ENCODE data around the gene ADGRG6.

The ADGRG6 gene

GRCh38 chr6:142399739-142400138 lies 97.9 kb downstream of the ADGRG6 start:
- 88 to 92% methylated on average over 2 of the region's 2 CpGs for WGBS, 2 experiments
- Histone ChIP-seq H3K4me3 (ENCODE audit: insufficient read depth, low read depth, low read length) (no peak overlapping the region), H3K27ac (ENCODE audit: insufficient read depth, low read depth, low read length, poor library complexity, severe bottlenecking) (no peak overlapping the region), H3K27me3 (ENCODE audit: control insufficient read depth, insufficient read depth, low read length, poor library complexity, severe bottlenecking) (no peaks in the 10 kb centered on the region), H3K36me3 (ENCODE audit: control insufficient read depth, insufficient read depth, low read length) (no peaks in the 10 kb centered on the region), H3K4me1 (ENCODE audit: control insufficient read depth, insufficient read depth, low read length) (no peaks in the 10 kb centered on the region), H3K9me3 (ENCODE audit: control insufficient read depth, low read length) (no peaks in the 10 kb centered on the region)

DNA sequence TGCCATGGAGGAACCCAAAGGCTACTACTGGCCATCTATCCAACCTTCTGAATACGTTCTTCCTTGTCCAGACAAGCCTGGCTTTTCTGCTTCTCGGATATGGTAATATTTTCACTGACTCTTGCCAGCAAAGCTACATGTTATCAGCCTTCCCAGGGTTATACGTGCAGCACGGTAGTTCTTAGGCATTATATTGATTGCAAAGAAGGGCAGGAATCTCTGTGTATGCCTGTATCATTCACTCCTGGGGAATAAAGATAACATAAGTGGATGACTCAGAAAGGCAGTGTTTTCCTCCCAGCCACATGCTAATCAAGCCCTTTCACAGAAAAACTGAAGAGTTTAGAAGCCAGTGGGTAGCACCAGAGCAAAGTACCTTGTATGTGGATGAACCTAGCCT lies 98.7 kb downstream of the ADGRG6 start:
- Histone ChIP-seq H3K27ac (ENCODE audit: insufficient read depth, low read depth, low read length, poor library complexity, severe bottlenecking) (no peak overlapping the region), H3K4me3 (ENCODE audit: insufficient read depth, low read depth, low read length) (no peak overlapping the region)

DNA sequence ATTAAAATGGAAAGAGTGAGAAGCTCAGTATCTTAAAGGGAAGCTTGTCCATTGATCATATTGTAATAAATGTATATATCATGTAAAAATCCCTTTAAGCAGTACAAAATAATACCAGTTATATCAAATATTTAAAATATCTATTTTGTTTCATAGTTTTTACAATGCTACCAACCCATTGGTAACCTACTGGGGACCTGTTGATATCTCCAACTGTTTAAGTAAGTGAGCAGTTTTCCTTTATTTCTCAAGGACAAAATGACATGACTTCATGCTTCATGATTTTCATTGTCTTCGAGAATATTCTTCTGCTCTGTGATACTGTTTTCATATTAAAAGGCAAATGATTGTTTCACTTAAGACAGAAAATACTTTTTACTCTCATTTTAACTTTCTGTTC lies 100.0 kb downstream of the ADGRG6 start:
- Histone ChIP-seq H3K27ac (ENCODE audit: insufficient read depth, low read depth, low read length, poor library complexity, severe bottlenecking) (no peak overlapping the region), H3K4me3 (ENCODE audit: insufficient read depth, low read depth, low read length) (no peak overlapping the region), H3K36me3 (ENCODE audit: control insufficient read depth, insufficient read depth, low read length) (no peaks in the 10 kb centered on the region), H3K9me3 (ENCODE audit: control insufficient read depth, low read length) (no peaks in the 10 kb centered on the region), H3K27me3 (ENCODE audit: control insufficient read depth, insufficient read depth, low read length, poor library complexity, severe bottlenecking) (no peaks in the 10 kb centered on the region), H3K4me1 (ENCODE audit: control insufficient read depth, insufficient read depth, low read length) (no peaks in the 10 kb centered on the region)
- WGBS, 2 experiments, result no CpG with 5 or more reads among the region's 1 CpG

More for the DNA sequence above, 98.7 kb downstream of the ADGRG6 start:
- Histone ChIP-seq H3K4me1 (ENCODE audit: control insufficient read depth, insufficient read depth, low read length) (no peaks in the 10 kb centered on the region), H3K27me3 (ENCODE audit: control insufficient read depth, insufficient read depth, low read length, poor library complexity, severe bottlenecking) (no peaks in the 10 kb centered on the region), H3K36me3 (ENCODE audit: control insufficient read depth, insufficient read depth, low read length) (no peaks in the 10 kb centered on the region), H3K9me3 (ENCODE audit: control insufficient read depth, low read length) (no peaks in the 10 kb centered on the region)
- WGBS, 2 experiments, result 65 to 66% methylated on average over 4 of the region's 4 CpGs

- 91 to 96% methylated on average over 3 of the region's 3 CpGs for WGBS, 2 experiments
- Histone ChIP-seq H3K4me1 (ENCODE audit: control insufficient read depth, insufficient read depth, low read length) (no peaks in the 10 kb centered on the region), H3K27me3 (ENCODE audit: control insufficient read depth, insufficient read depth, low read length, poor library complexity, severe bottlenecking) (no peaks in the 10 kb centered on the region), H3K4me3 (ENCODE audit: insufficient read depth, low read depth, low read length) (no peak overlapping the region), H3K27ac (ENCODE audit: insufficient read depth, low read depth, low read length, poor library complexity, severe bottlenecking) (no peak overlapping the region), H3K9me3 (ENCODE audit: control insufficient read depth, low read length) (no peaks in the 10 kb centered on the region), H3K36me3 (ENCODE audit: control insufficient read depth, insufficient read depth, low read length) (no peaks in the 10 kb centered on the region)
Measured at GRCh38 chr6:142404751-142405150, 102.9 kb downstream of the ADGRG6 start.

DNA sequence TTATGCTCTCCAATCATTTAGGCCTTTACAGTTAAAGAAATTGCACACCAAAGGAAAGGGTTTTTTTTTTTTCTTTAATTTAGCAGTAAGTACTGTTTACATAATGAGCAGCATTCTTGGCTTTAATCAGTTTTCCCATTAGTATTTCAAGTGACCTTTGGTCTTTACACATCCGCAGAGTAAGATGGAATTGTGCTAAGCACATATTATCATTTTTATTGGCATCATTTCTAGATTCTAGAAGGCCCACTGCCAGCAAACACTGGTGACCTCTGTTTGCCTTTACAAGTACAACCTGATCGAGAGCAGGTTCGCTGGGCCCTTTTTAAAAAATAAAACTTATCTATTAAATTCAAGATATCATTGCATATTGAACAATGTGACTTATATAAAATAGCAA lies 104.3 kb downstream of the ADGRG6 start:
- no peaks in the 10 kb centered on the region for H3K27me3 ChIP-seq (ENCODE audit: control insufficient read depth, insufficient read depth, low read length, poor library complexity, severe bottlenecking)
- 91 to 92% methylated on average over 2 to 3 of the region's 3 CpGs for WGBS, 2 experiments
- no peaks in the 10 kb centered on the region for H3K36me3 ChIP-seq (ENCODE audit: control insufficient read depth, insufficient read depth, low read length)
- H3K4me3 ChIP-seq (ENCODE audit: insufficient read depth, low read depth, low read length), result no peak overlapping the region
- H3K9me3 ChIP-seq (ENCODE audit: control insufficient read depth, low read length), result no peaks in the 10 kb centered on the region
- H3K27ac ChIP-seq (ENCODE audit: insufficient read depth, low read depth, low read length, poor library complexity, severe bottlenecking), result no peak overlapping the region
- no peaks in the 10 kb centered on the region for H3K4me1 ChIP-seq (ENCODE audit: control insufficient read depth, insufficient read depth, low read length)

DNA sequence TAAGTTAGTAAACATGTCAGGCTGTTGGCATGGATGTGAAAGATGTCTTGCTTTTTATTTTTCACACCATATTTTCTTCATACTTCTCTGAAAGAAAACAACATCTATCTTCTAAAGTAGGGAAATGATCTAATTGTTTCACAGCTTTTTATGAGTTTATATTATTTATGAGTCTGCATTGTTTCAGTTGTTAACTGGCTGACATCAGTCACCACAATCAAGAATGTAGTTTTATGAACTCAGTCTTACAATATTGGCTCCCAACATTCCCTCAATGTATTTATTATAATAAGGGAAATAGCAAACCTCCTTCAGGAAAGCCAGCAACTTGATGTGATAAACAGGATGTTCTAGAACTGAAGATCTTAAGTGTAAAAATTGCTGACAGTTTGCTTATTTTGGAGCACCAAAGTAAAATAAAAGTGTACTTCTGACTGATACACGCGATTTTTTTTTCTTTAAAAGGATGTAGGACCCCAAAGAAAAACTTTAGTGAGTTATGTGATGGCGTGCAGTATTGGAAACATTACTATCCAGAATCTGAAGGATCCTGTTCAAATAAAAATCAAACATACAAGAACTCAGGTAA lies 106.0 kb downstream of the ADGRG6 start:
- no peaks in the 10 kb centered on the region for H3K9me3 ChIP-seq (ENCODE audit: control insufficient read depth, low read length)
- no peaks in the 10 kb centered on the region for H3K4me1 ChIP-seq (ENCODE audit: control insufficient read depth, insufficient read depth, low read length)
- H3K36me3 ChIP-seq (ENCODE audit: control insufficient read depth, insufficient read depth, low read length), result no peaks in the 10 kb centered on the region
- WGBS, 2 experiments, result 93 to 100% methylated on average over 2 to 3 of the region's 3 CpGs
- no peak overlapping the region for H3K4me3 ChIP-seq (ENCODE audit: insufficient read depth, low read depth, low read length)
- H3K27me3 ChIP-seq (ENCODE audit: control insufficient read depth, insufficient read depth, low read length, poor library complexity, severe bottlenecking), result no peaks in the 10 kb centered on the region
- H3K27ac ChIP-seq (ENCODE audit: insufficient read depth, low read depth, low read length, poor library complexity, severe bottlenecking), result no peak overlapping the region

- Histone ChIP-seq H3K9me3 (ENCODE audit: control insufficient read depth, low read length) (no peaks in the 10 kb centered on the region), H3K4me1 (ENCODE audit: control insufficient read depth, insufficient read depth, low read length) (no peaks in the 10 kb centered on the region), H3K36me3 (ENCODE audit: control insufficient read depth, insufficient read depth, low read length) (no peaks in the 10 kb centered on the region), H3K4me3 (ENCODE audit: insufficient read depth, low read depth, low read length) (no peak overlapping the region), H3K27me3 (ENCODE audit: control insufficient read depth, insufficient read depth, low read length, poor library complexity, severe bottlenecking) (no peaks in the 10 kb centered on the region), H3K27ac (ENCODE audit: insufficient read depth, low read depth, low read length, poor library complexity, severe bottlenecking) (no peak overlapping the region)
Measured at GRCh38 chr6:142408409-142408808, 106.6 kb downstream of the ADGRG6 start.

DNA sequence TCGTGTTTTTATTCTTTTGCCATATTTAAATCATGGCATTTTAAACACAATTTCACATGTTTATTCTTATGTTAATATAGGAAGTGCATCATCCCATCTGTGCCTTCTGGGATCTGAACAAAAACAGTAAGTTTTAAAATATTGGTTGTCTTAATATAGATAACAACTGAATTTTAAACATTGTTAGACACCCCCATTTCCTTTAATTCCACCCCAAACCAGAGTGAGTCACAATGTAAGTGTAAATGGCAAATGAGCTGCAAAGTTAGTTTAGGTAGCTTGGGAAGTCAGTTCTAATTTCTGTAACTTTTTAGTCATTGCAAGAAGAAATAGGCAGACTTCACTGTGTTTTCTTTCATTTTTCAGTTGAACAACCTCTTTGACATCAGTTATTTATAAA lies 108.0 kb downstream of the ADGRG6 start:
- Histone ChIP-seq H3K36me3 (ENCODE audit: control insufficient read depth, insufficient read depth, low read length) (no peaks in the 10 kb centered on the region), H3K9me3 (ENCODE audit: control insufficient read depth, low read length) (no peaks in the 10 kb centered on the region), H3K4me1 (ENCODE audit: control insufficient read depth, insufficient read depth, low read length) (no peaks in the 10 kb centered on the region), H3K27ac (ENCODE audit: insufficient read depth, low read depth, low read length, poor library complexity, severe bottlenecking) (no peak overlapping the region), H3K27me3 (ENCODE audit: control insufficient read depth, insufficient read depth, low read length, poor library complexity, severe bottlenecking) (no peaks in the 10 kb centered on the region), H3K4me3 (ENCODE audit: insufficient read depth, low read depth, low read length) (no peak overlapping the region)
- 80% methylated on average over 1 of the region's 1 CpG; no CpG with 5 or more reads in 1 of the 2 experiments for WGBS, 2 experiments

GRCh38 chr6:142411145-142411544 lies 109.3 kb downstream of the ADGRG6 start:
- H3K36me3 ChIP-seq (ENCODE audit: control insufficient read depth, insufficient read depth, low read length), result no peaks in the 10 kb centered on the region
- H3K4me3 ChIP-seq (ENCODE audit: insufficient read depth, low read depth, low read length), result no peak overlapping the region
- no peak overlapping the region for H3K27ac ChIP-seq (ENCODE audit: insufficient read depth, low read depth, low read length, poor library complexity, severe bottlenecking)
- H3K4me1 ChIP-seq (ENCODE audit: control insufficient read depth, insufficient read depth, low read length), result no peaks in the 10 kb centered on the region
- H3K9me3 ChIP-seq (ENCODE audit: control insufficient read depth, low read length), result no peaks in the 10 kb centered on the region
- 94 to 100% methylated on average over 1 of the region's 2 CpGs for WGBS, 2 experiments
- H3K27me3 ChIP-seq (ENCODE audit: control insufficient read depth, insufficient read depth, low read length, poor library complexity, severe bottlenecking), result no peaks in the 10 kb centered on the region

DNA sequence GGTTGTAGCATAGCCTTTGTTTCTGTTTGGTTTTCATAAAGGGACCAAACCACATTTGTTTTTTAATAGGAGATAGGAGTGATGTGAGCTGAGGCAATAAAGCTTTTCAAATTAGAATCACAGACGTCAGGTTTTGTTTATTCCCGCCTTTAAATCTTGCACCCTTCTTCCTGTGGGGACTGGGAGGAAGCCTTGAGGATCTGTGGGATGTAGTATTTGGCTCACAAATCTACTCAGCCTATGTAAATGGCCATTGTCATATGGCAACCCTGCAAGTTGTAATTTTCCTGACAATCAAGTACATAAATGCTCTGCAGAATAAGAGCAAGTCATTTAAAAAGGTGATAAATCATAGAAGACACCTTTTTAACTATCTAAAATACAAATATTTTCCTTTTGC lies 110.4 kb downstream of the ADGRG6 start:
- WGBS, 2 experiments, result 66 to 81% methylated on average over 2 of the region's 2 CpGs
- Histone ChIP-seq H3K27me3 (ENCODE audit: control insufficient read depth, insufficient read depth, low read length, poor library complexity, severe bottlenecking) (no peaks in the 10 kb centered on the region), H3K36me3 (ENCODE audit: control insufficient read depth, insufficient read depth, low read length) (no peaks in the 10 kb centered on the region), H3K4me3 (ENCODE audit: insufficient read depth, low read depth, low read length) (no peak overlapping the region), H3K27ac (ENCODE audit: insufficient read depth, low read depth, low read length, poor library complexity, severe bottlenecking) (no peak overlapping the region), H3K9me3 (ENCODE audit: control insufficient read depth, low read length) (no peaks in the 10 kb centered on the region), H3K4me1 (ENCODE audit: control insufficient read depth, insufficient read depth, low read length) (no peaks in the 10 kb centered on the region)

DNA sequence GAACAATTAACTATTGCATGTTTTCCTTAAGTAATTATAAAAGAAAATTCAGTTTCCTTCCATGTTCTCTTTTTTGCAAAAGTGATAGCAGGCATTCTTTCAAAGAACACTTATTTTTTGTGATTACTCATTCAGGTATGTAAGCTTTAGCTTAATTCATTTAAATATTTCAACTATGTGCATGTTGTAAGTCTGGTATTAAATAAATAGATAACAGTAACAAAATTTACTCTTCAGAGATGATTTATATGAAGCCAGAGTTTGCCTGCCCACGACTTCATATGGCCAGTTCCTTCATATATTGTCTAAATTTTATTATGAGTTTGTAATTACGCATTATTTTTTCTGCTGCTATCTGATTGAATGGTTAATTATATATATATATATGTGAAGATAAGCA lies 110.9 kb downstream of the ADGRG6 start:
- Histone ChIP-seq H3K4me3 (ENCODE audit: insufficient read depth, low read depth, low read length) (no peak overlapping the region), H3K4me1 (ENCODE audit: control insufficient read depth, insufficient read depth, low read length) (no peaks in the 10 kb centered on the region), H3K27me3 (ENCODE audit: control insufficient read depth, insufficient read depth, low read length, poor library complexity, severe bottlenecking) (no peaks in the 10 kb centered on the region), H3K27ac (ENCODE audit: insufficient read depth, low read depth, low read length, poor library complexity, severe bottlenecking) (no peak overlapping the region), H3K9me3 (ENCODE audit: control insufficient read depth, low read length) (no peaks in the 10 kb centered on the region), H3K36me3 (ENCODE audit: control insufficient read depth, insufficient read depth, low read length) (no peaks in the 10 kb centered on the region)
- no CpG with 5 or more reads among the region's 2 CpGs for WGBS, 2 experiments
